Chondrocyte (in vitro differentiated cells): ENCODE measurements around the gene RRAS2. TPM values are rescaled to one million over a fixed set of nuclear protein-coding genes. Genes with fewer than 3 reads are reported as not detected.

Experiments used
- DNase-seq: peaks from one replicate; pipeline ENCODE4 v3.0.0; 2021; ENCODE audit warnings: mixed read lengths, low spot score
- H3K27ac Mint-ChIP-seq: one replicate; pipeline ENCODE4 v1.8.0; 2021; ENCODE audit warnings: mild to moderate bottlenecking, moderate library complexity, mixed read lengths; ENCODE audit not compliant: unreplicated experiment
- H3K27me3 Mint-ChIP-seq: 2 replicates; pipeline ENCODE4 v1.8.0; 2021; ENCODE audit warnings: low read depth, mixed read lengths
- H3K36me3 Mint-ChIP-seq: 2 replicates; pipeline ENCODE4 v1.8.0; 2021; ENCODE audit warnings: low read depth, mixed read lengths
- H3K4me1 Mint-ChIP-seq: 2 replicates; pipeline ENCODE4 v1.8.0; 2021; ENCODE audit warnings: low read depth, mild to moderate bottlenecking, mixed read lengths
- H3K4me3 Mint-ChIP-seq: one replicate; pipeline ENCODE4 v1.8.0; 2021; ENCODE audit warnings: mild to moderate bottlenecking, moderate library complexity, mixed read lengths; ENCODE audit not compliant: unreplicated experiment
- H3K9me3 Mint-ChIP-seq: 2 replicates; pipeline ENCODE4 v1.8.0; 2021; ENCODE audit warnings: low read depth, mixed read lengths
- total RNA-seq: library from RNA; stranded (reverse); gene quantifications from 3 replicates; pipeline ENCODE4 v1.2.1, GENCODE V29; 2021
- TF ChIP-seq, protein P1 (sequence below): fragments of 200-600 bp; sonication (generic); IDR thresholded peaks from 2 replicates; pipeline ENCODE4 v1.5.0; 2021; ENCODE audit warnings: antibody characterized with exemption, mild to moderate bottlenecking, moderate library complexity

RRAS2 gene
- total RNA-seq, 1 donor from 2014 or later, result 74.1 TPM

GRCh38 chr11:14386081-14386480 is 27.1 kb upstream of the RRAS2 start:
- TF ChIP-seq, protein P1, sequence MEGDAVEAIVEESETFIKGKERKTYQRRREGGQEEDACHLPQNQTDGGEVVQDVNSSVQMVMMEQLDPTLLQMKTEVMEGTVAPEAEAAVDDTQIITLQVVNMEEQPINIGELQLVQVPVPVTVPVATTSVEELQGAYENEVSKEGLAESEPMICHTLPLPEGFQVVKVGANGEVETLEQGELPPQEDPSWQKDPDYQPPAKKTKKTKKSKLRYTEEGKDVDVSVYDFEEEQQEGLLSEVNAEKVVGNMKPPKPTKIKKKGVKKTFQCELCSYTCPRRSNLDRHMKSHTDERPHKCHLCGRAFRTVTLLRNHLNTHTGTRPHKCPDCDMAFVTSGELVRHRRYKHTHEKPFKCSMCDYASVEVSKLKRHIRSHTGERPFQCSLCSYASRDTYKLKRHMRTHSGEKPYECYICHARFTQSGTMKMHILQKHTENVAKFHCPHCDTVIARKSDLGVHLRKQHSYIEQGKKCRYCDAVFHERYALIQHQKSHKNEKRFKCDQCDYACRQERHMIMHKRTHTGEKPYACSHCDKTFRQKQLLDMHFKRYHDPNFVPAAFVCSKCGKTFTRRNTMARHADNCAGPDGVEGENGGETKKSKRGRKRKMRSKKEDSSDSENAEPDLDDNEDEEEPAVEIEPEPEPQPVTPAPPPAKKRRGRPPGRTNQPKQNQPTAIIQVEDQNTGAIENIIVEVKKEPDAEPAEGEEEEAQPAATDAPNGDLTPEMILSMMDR, result no peak
- H3K36me3 Mint-ChIP-seq, result no peaks in the 10 kb centered on the region
- DNase-seq, result no peak
- H3K27ac Mint-ChIP-seq, result no peak overlapping the region
- no peaks in the 10 kb centered on the region for H3K9me3 Mint-ChIP-seq
- peaks cover 25% of the 10 kb centered on the region for H3K4me1 Mint-ChIP-seq
- H3K4me3 Mint-ChIP-seq, result no peak overlapping the region
- no peaks in the 10 kb centered on the region for H3K27me3 Mint-ChIP-seq

DNA sequence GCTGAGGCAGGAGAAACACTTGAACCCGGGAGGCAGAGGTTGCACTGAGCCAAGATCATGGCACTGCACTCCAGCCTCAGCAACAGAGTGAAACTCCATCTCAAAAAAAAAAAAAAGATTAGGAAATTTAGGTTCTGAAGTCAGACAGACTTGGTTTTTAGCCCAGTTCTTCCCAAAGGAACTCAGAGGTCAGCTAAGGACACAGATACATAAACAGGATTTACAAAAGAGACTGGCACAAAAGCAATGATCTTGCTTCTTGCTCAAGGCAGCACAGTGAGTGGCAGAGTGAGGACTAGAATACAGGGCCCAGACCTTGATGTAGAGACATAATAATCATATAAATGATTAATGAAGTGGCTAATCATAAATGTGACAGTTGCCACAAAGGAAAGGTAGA is 25.4 kb upstream of the RRAS2 start:
- Mint-ChIP-seq H3K9me3 (no peaks in the 10 kb centered on the region), H3K4me1 (peaks cover 21% of the 10 kb centered on the region), H3K4me3 (no peak overlapping the region), H3K27ac (no peak overlapping the region), H3K36me3 (no peaks in the 10 kb centered on the region), H3K27me3 (no peaks in the 10 kb centered on the region)
- TF ChIP-seq, protein P1, result no peak
- no peak for DNase-seq

DNA sequence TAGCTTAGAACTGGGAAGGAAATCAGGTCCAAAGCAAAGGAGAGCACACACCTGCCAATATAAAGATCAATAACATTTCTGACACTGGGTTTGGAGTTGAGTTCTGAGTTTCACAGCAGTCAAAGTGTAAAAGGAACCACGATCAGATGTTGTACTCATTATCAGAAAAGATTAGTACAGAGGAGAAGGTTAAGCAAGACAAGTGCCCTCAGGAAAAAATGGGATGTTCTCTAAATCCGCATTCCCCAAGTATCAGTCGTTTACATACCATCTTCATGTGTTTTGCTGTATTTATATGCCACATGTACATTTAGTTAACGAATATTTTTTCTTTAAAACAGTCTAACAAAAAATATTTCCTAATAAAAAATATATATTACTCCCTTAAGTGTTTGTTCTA is 23.0 kb upstream of the RRAS2 start:
- TF ChIP-seq, protein P1, result no peak
- H3K36me3 Mint-ChIP-seq, result no peaks in the 10 kb centered on the region
- peaks cover 22% of the 10 kb centered on the region for H3K4me1 Mint-ChIP-seq
- peak overlapping the region; percentile 66 for H3K4me3 Mint-ChIP-seq
- DNase-seq, result no peak
- H3K27ac Mint-ChIP-seq, result no peak overlapping the region
- no peaks in the 10 kb centered on the region for H3K27me3 Mint-ChIP-seq
- H3K9me3 Mint-ChIP-seq, result no peaks in the 10 kb centered on the region

- peak overlapping the region; percentile 55 for H3K27ac Mint-ChIP-seq
- H3K4me1 Mint-ChIP-seq, result peaks cover 24% of the 10 kb centered on the region
- no peaks in the 10 kb centered on the region for H3K36me3 Mint-ChIP-seq
- DNase-seq, result peak; percentile 91
- H3K4me3 Mint-ChIP-seq, result peak overlapping the region; percentile 66
- TF ChIP-seq, protein P1, result peak; percentile 44
- H3K27me3 Mint-ChIP-seq, result no peaks in the 10 kb centered on the region
- H3K9me3 Mint-ChIP-seq, result no peaks in the 10 kb centered on the region
Measured at GRCh38 chr11:14380947-14381561, 22.1 kb upstream of the RRAS2 start.

- Mint-ChIP-seq H3K27ac (peak overlapping the region; percentile 55), H3K9me3 (no peaks in the 10 kb centered on the region), H3K4me1 (peaks cover 24% of the 10 kb centered on the region), H3K4me3 (peak overlapping the region; percentile 66), H3K27me3 (no peaks in the 10 kb centered on the region), H3K36me3 (no peaks in the 10 kb centered on the region)
- no peak for DNase-seq
- TF ChIP-seq, protein P1, result no peak
Measured at GRCh38 chr11:14380125-14380936, 21.3 kb upstream of the RRAS2 start.
